Upper lobe of right lung (tissue), 1 donor: ENCODE data around the gene STRIT1. TPM values are rescaled to one million over a fixed set of nuclear protein-coding genes. Genes with fewer than 3 reads are reported as not detected.

Experiments
- total RNA-seq: library from RNA; stranded (reverse); fragmentation: NEBNext Ultra II Directional; extraction: Animal tissue kit (Norgen Biotek cat#: 25700); gene quantifications from one replicate; pipeline ENCODE4 v1.2.1, GENCODE V29; 2021
- donor health status: DM: no; HTN: yes; CAD: no; lungs with severe emphysema.

Gene STRIT1
- total RNA-seq, 1 donor from 2014 or later: not detected

Other genes starting within 250 kb of the STRIT1 start
- gene MME, start 213.4 kb downstream of the STRIT1 start, total RNA-seq: 79.1 TPM